H1 (cell line): ENCODE results near the gene CD164. TPM values are rescaled to one million over a fixed set of nuclear protein-coding genes. Genes with fewer than 3 reads are reported as not detected.

Experiments used
- BCL11A ChIP-seq, 2 experiments: IDR thresholded peaks; one replicate each; pipeline ENCODE4 v1.6.1; 2011; ENCODE audit warnings: low read depth in 2 of 2, low read length in 2 of 2, mild to moderate bottlenecking in 2 of 2
- CBX8 ChIP-seq: fragments of 300-800, 300-1000 bp; sonication (generic); IDR thresholded peaks from 2 replicates; pipeline ENCODE4 v1.7.1; 2016; ENCODE audit warnings: low read depth, low read length, borderline replicate concordance
- CHD7 ChIP-seq: fragments of 300-600 bp; sonication (generic); IDR thresholded peaks from 2 replicates; pipeline ENCODE4 v1.7.1; 2012; ENCODE audit warnings: low read length, moderate library complexity, mild to moderate bottlenecking, inconsistent platforms; ENCODE audit not compliant: insufficient replicate concordance
- GTF2F1 ChIP-seq: IDR thresholded peaks from 2 replicates; pipeline ENCODE4 v1.6.1; 2012; ENCODE audit warnings: low read depth, low read length, improper control_type of control experiment, borderline replicate concordance
- HDAC2 ChIP-seq, 2 experiments: fragments of 300-600 bp in 1 of 2; sonication (generic) in 1 of 2; IDR thresholded peaks; 2 replicates each; pipeline ENCODE4 v1.6.1; 2011 to 2012; ENCODE audit warnings: low read depth in 2 of 2, low read length in 2 of 2, mild to moderate bottlenecking in 2 of 2, moderate library complexity in 2 of 2, borderline replicate concordance in 1 of 2, inconsistent platforms in 1 of 2
- JUND ChIP-seq: IDR thresholded peaks from 2 replicates; pipeline ENCODE4 v1.6.1; 2011; ENCODE audit warnings: mild to moderate bottlenecking, improper control_type of control experiment, low read length
- POLR2A ChIP-seq, 2 experiments: IDR thresholded peaks; 1 replicate in 1 of 2; 2 replicates in 1 of 2; pipeline ENCODE4 v1.6.1; 2011; ENCODE audit warnings: low read depth in 2 of 2, low read length in 2 of 2, mild to moderate bottlenecking in 2 of 2; ENCODE audit errors: control extremely low read depth in 1 of 2
- SRF ChIP-seq: IDR thresholded peaks from 2 replicates; pipeline ENCODE4 v1.6.1; 2011; ENCODE audit warnings: mild to moderate bottlenecking, low read depth, low read length, moderate library complexity
- USF2 ChIP-seq: IDR thresholded peaks from 2 replicates; pipeline ENCODE4 v1.6.1; 2011; ENCODE audit warnings: low read length, improper control_type of control experiment
- polyA plus RNA-seq, 7 experiments: library from polyadenylated mRNA; depleted of rRNA in 3 of 7; stranded (reverse) in 5 of 7; unstranded in 2 of 7; fragments of >200 nt in 5 of 7; fragments of 200-250 nt in 2 of 7; gene quantifications; 1 replicate in 5 of 7; 2 replicates in 1 of 7; 4 replicates in 1 of 7; pipeline versions ENCODE4 v1.2.1 to v1.2.3, GENCODE V29; 2011 to 2013; ENCODE audit warnings: missing spikeins in 2 of 7, mixed read lengths in 2 of 7
- total RNA-seq: library from RNA; stranded (reverse); fragmentation: NEBNext Ultra II Directional; extraction: Animal tissue kit (Norgen Biotek cat#: 25700); gene quantifications from 2 replicates; pipeline ENCODE4 v1.2.1, GENCODE V29; 2021

The CD164 gene
- total and polyA plus RNA-seq, 2 of the 8 experiments (the other 6 are each of a cell fraction or from before 2014, with no cell fraction given) = 69.3 to 94.3 TPM

- TF ChIP-seq CHD7 (no peak), GTF2F1 (no peak), USF2 (no peak), HDAC2 (IDR thresholded peaks at IDR 0.05; ENCODE audit: borderline replicate concordance in 1 of 2, low read depth in 2 of 2, low read length in 2 of 2) (no peak), POLR2A (IDR thresholded peaks at IDR 0.05; ENCODE audit: control extremely low read depth in 1 of 2, low read depth in 2 of 2, low read length in 2 of 2) (no peak), CBX8 (no peak), BCL11A (IDR thresholded peaks at IDR 0.05; ENCODE audit: low read depth in 2 of 2, low read length in 2 of 2) (no peak), JUND (no peak), SRF (no peak)
These were observed 11.5 kb downstream of the CD164 start (continued) for GRCh38 chr6:109370792-109371191.
